Glomerular endothelial cell (primary cell): Measurements from ENCODE around the gene ERN1. TPM values are rescaled to one million over a fixed set of nuclear protein-coding genes. Genes with fewer than 3 reads are reported as not detected.
"Not testable (repeated sequence)": the region's sequence is repeated elsewhere in the genome, so short reads cannot be mapped to it uniquely, and the experiment has no call there.

Source experiments
- DNase-seq: peaks from one replicate; pipeline ENCODE4 v3.0.0-alpha.2; 2011; ENCODE audit warnings: low read depth, low spot score; ENCODE audit errors: extremely low read depth
- total RNA-seq: library from RNA; depleted of rRNA; stranded (reverse); fragments of >200 nt; gene quantifications from 2 replicates; pipeline ENCODE4 v1.2.3, GENCODE V29; 2015

The ERN1 gene
- total RNA-seq, 1 donor from 2014 or later = 19.5 TPM

- DNase-seq = no peak
Measured at GRCh38 chr17:64039106-64039400, 90.9 kb downstream of the ERN1 start.

- no peak for DNase-seq
Measured at GRCh38 chr17:64038331-64039105, 91.4 kb downstream of the ERN1 start.

- no peak for DNase-seq
Measured at GRCh38 chr17:64037802-64038201, 92.1 kb downstream of the ERN1 start.

GRCh38 chr17:64037180-64037579, 92.8 kb downstream of the ERN1 start:
- no peak for DNase-seq

- no peak for DNase-seq
Measured at GRCh38 chr17:64036198-64036922, 93.6 kb downstream of the ERN1 start.

- no peak for DNase-seq
Measured at GRCh38 chr17:64032081-64032480, 97.9 kb downstream of the ERN1 start.

GRCh38 chr17:64028874-64029464, 101.0 kb downstream of the ERN1 start:
- no peak for DNase-seq

- DNase-seq = no peak
Measured at GRCh38 chr17:64025732-64026294, 104.1 kb downstream of the ERN1 start.

GRCh38 chr17:64024781-64025731, 104.9 kb downstream of the ERN1 start:
- no peak for DNase-seq

- no peak for DNase-seq
Measured at GRCh38 chr17:64024215-64024654, 105.7 kb downstream of the ERN1 start.

- no peak for DNase-seq
Measured at GRCh38 chr17:64022611-64023063, 107.3 kb downstream of the ERN1 start.

GRCh38 chr17:64020056-64020766, 109.7 kb downstream of the ERN1 start, which contains the start of gene ICAM2:
Gene ICAM2, minus strand, starts transcription at chr17:64020633. Its CDS starts 13,942 bp downstream, at chr17:64006691.
- DNase-seq = no peak

- DNase-seq = not testable (repeated sequence)
Measured at GRCh38 chr17:64019551-64019961, 110.4 kb downstream of the ERN1 start.

GRCh38 chr17:64017381-64017980, 112.5 kb downstream of the ERN1 start:
- no peak for DNase-seq

- DNase-seq = no peak
Measured at GRCh38 chr17:64016974-64017373, 113.0 kb downstream of the ERN1 start.

- DNase-seq = no peak
Measured at GRCh38 chr17:64016231-64016784, 113.6 kb downstream of the ERN1 start.

GRCh38 chr17:64015447-64015846, 114.5 kb downstream of the ERN1 start:
- DNase-seq = no peak

- no peak for DNase-seq
Measured at GRCh38 chr17:64009571-64010402, 120.2 kb downstream of the ERN1 start.
